Lower lobe of right lung (tissue), 2 donors: ENCODE measurements around the gene LILRB3. TPM values are rescaled to one million over a fixed set of nuclear protein-coding genes. Genes with fewer than 3 reads are reported as not detected.
"Not testable (repeated sequence)": the region's sequence is repeated elsewhere in the genome, so short reads cannot be mapped to it uniquely, and the experiment has no call there.

Experiments
- ATAC-seq, 2 donors: fragments of 200-7000 bp; cut with Tn5 transposase; one replicate each; pipeline ENCODE4 v1.9.1; 2020 to 2022; ENCODE audit warnings: mild to moderate bottlenecking in 2 of 2, moderate library complexity in 2 of 2
- DNase-seq: peaks from one replicate; pipeline ENCODE4 v3.0.0-alpha.2; 2020
- H3K27ac ChIP-seq: fragments of 200-600 bp; one replicate; pipeline ENCODE4 v1.8.0; 2022
- H3K27me3 ChIP-seq: fragments of 200-600 bp; one replicate; pipeline ENCODE4 v1.8.0; 2022; ENCODE audit warnings: low read depth
- H3K36me3 ChIP-seq: fragments of 200-600 bp; one replicate; pipeline ENCODE4 v1.8.0; 2022; ENCODE audit warnings: mild to moderate bottlenecking
- H3K4me1 ChIP-seq: fragments of 200-600 bp; one replicate; pipeline ENCODE4 v1.8.0; 2022
- H3K4me3 ChIP-seq: fragments of 200-600 bp; one replicate; pipeline ENCODE4 v1.8.0; 2022; ENCODE audit warnings: mild to moderate bottlenecking
- H3K9me3 ChIP-seq: fragments of 200-600 bp; one replicate; pipeline ENCODE4 v1.8.0; 2022
- intact Hi-C: fragments of 100-400 bp; cut with DNase I; formaldehyde crosslinking; loops from one replicate; pipeline ENCODE4 v1.11.0; 2022
- total RNA-seq: library from RNA; stranded (reverse); fragmentation: NEBNext Ultra II Directional; extraction: Animal tissue kit (Norgen Biotek cat#: 25700); gene quantifications from one replicate; pipeline ENCODE4 v1.2.1, GENCODE V29; 2021
- TF ChIP-seq, protein P1 (sequence below): fragments of 200-600 bp; IDR thresholded peaks from one replicate; pipeline ENCODE4 v1.8.0; 2022; ENCODE audit warnings: antibody characterized with exemption, mild to moderate bottlenecking
- donor health status: DM: no; HTN: yes; CAD: no; lungs with severe emphysema.

LILRB3 gene
- total RNA-seq, 1 donor from 2014 or later: 85.6 TPM

GRCh38 chr19:54218960-54219661 lies 3.7 kb downstream of the LILRB3 start:
- TF ChIP-seq, protein P1, sequence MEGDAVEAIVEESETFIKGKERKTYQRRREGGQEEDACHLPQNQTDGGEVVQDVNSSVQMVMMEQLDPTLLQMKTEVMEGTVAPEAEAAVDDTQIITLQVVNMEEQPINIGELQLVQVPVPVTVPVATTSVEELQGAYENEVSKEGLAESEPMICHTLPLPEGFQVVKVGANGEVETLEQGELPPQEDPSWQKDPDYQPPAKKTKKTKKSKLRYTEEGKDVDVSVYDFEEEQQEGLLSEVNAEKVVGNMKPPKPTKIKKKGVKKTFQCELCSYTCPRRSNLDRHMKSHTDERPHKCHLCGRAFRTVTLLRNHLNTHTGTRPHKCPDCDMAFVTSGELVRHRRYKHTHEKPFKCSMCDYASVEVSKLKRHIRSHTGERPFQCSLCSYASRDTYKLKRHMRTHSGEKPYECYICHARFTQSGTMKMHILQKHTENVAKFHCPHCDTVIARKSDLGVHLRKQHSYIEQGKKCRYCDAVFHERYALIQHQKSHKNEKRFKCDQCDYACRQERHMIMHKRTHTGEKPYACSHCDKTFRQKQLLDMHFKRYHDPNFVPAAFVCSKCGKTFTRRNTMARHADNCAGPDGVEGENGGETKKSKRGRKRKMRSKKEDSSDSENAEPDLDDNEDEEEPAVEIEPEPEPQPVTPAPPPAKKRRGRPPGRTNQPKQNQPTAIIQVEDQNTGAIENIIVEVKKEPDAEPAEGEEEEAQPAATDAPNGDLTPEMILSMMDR: no peak
- no peak for ATAC-seq
- H3K9me3 ChIP-seq: no peaks in the 10 kb centered on the region

DNA sequence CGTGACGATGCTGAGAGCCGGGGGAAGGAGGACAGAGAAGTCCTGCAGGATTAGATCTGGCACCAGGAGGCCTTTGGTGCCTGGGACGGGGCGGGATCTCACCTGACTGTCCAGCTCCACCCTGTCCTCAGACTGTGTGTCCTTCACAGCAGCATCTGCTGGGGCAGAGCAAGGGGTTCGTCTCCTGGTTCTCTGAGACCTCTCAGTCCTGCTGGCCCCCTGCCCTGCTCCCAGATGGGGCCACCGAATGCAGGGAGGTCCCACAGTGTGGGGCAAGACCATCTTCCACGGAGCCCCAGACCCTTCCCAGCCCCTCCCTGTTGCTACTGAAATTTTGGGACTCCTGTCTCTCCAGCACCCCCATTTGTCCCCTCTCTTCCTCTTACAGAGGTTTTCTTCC lies 4.5 kb downstream of the LILRB3 start:
- no peak for DNase-seq
- Histone ChIP-seq H3K27ac (no peak overlapping the region), H3K4me3 (no peak overlapping the region), H3K36me3 (peaks cover 10% of the 10 kb centered on the region), H3K9me3 (no peaks in the 10 kb centered on the region), H3K4me1 (peaks cover 2% of the 10 kb centered on the region), H3K27me3 (peaks cover 3% of the 10 kb centered on the region)
- ATAC-seq: no peak
- TF ChIP-seq, protein P1: no peak
- intact Hi-C loops: no loop called here

More at GRCh38 chr19:54218960-54219661, 3.7 kb downstream of the LILRB3 start:
- intact Hi-C loops: no loop called here
- H3K4me1 ChIP-seq: peaks cover 8% of the 10 kb centered on the region
- no peak overlapping the region for H3K27ac ChIP-seq
- peaks cover 10% of the 10 kb centered on the region for H3K36me3 ChIP-seq
- H3K4me3 ChIP-seq: no peak overlapping the region
- no peak for DNase-seq
- peaks cover 3% of the 10 kb centered on the region for H3K27me3 ChIP-seq

DNA sequence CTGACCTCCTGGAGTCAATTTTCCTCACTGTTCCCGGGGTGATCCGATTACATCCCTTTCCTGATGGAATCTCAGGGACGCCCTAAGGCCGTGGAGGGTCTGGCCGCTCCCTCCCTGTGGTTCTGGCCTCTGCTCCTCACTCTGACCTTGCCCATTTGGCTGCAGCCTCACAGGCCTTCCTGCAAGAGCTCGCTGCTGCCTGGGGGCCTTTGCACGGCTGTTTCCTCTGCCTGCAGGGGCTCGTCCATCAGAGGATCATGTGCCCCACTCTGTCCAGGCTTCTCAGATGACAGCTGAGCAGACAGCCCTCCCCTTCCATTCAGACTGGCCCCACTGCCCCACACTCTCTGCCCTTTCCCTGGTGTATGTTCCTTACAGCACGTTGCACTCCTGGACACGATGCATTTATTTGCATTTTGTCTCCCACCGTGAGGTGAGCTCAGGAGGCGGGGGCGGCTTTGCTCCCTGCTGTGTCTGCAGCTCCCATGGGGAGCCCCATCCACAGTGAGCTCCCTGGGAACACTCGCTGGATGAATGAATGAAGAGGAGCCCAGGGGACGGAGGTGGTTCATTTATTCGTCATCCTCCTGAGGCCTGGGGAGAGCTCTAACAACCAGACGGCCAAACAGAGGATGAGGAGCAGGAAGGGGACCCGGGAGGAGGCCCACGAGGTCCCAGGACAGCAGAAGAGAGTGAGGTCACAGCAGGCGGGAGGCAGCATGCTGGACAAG lies 5.1 kb downstream of the LILRB3 start:
- ATAC-seq: not testable (repeated sequence)

GRCh38 chr19:54216869-54217268 lies 5.9 kb downstream of the LILRB3 start:
- no peak for DNase-seq
- intact Hi-C loops: no loop called here
- TF ChIP-seq, protein P1: no peak
- ATAC-seq: no peak
- Histone ChIP-seq H3K4me3 (no peak overlapping the region), H3K27me3 (no peaks in the 10 kb centered on the region), H3K27ac (no peak overlapping the region), H3K9me3 (no peaks in the 10 kb centered on the region), H3K4me1 (no peaks in the 10 kb centered on the region), H3K36me3 (peaks cover 10% of the 10 kb centered on the region)

More for the DNA sequence above, 5.1 kb downstream of the LILRB3 start:
- H3K27ac ChIP-seq, H3K4me1 ChIP-seq, H3K4me3 ChIP-seq, H3K9me3 ChIP-seq, intact Hi-C loops, DNase-seq, H3K27me3 ChIP-seq, H3K36me3 ChIP-seq: not testable (repeated sequence)

DNA sequence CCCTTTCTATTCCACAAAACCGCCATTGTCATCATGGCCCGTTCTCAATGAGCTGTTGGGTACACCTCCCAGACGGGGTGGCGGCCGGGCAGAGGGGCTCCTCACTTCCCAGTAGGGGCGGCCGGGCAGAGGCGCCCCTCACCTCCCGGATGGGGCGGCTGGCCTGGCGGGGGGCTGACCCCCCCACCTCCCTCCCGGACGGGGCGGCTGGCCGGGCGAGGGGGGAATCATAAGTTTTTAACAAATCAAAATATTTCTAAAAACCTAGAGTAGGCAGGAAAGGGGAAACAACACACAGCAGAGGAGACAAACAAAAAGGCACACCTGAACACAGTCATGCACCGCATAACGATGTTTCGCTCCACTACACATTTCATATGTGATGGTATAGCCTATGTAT lies 8.1 kb downstream of the LILRB3 start:
- DNase-seq, ATAC-seq, H3K9me3 ChIP-seq, H3K27me3 ChIP-seq, H3K4me3 ChIP-seq, intact Hi-C loops, H3K36me3 ChIP-seq, H3K27ac ChIP-seq: not testable (repeated sequence)
- peaks cover 19% of the 10 kb centered on the region for H3K4me1 ChIP-seq

GRCh38 chr19:54214217-54214616 lies 8.6 kb downstream of the LILRB3 start:
- H3K27me3 ChIP-seq, H3K36me3 ChIP-seq, ATAC-seq, DNase-seq, intact Hi-C loops, H3K27ac ChIP-seq, H3K4me3 ChIP-seq, H3K9me3 ChIP-seq: not testable (repeated sequence)
- peaks cover 24% of the 10 kb centered on the region for H3K4me1 ChIP-seq

GRCh38 chr19:54211235-54211634 lies 11.6 kb downstream of the LILRB3 start:
- intact Hi-C loops: no loop called here
- no peak for DNase-seq
- peaks cover 20% of the 10 kb centered on the region for H3K36me3 ChIP-seq
- H3K27ac ChIP-seq: peak overlapping the region; percentile 95
- no peaks in the 10 kb centered on the region for H3K27me3 ChIP-seq
- H3K9me3 ChIP-seq: no peaks in the 10 kb centered on the region
- TF ChIP-seq, protein P1: no peak
- peaks cover 54% of the 10 kb centered on the region for H3K4me1 ChIP-seq
- no peak for ATAC-seq
- H3K4me3 ChIP-seq: peak overlapping the region; percentile 29
